NCI-H2107 treated with DMSO at 0.1 percent for 48 hours (cell line): Measurements from ENCODE around the gene TMBIM4.
"Not testable (repeated sequence)": the region's sequence is repeated elsewhere in the genome, so short reads cannot be mapped to it uniquely, and the experiment has no call there.

ENCODE experiments used
- DNase-seq: peaks from one replicate; lab custom pipeline; 2025; ENCODE audit not compliant: unreplicated experiment; lab: John Stamatoyannopoulos, UW

Gene TMBIM4, protein sequence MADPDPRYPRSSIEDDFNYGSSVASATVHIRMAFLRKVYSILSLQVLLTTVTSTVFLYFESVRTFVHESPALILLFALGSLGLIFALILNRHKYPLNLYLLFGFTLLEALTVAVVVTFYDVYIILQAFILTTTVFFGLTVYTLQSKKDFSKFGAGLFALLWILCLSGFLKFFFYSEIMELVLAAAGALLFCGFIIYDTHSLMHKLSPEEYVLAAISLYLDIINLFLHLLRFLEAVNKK

DNA sequence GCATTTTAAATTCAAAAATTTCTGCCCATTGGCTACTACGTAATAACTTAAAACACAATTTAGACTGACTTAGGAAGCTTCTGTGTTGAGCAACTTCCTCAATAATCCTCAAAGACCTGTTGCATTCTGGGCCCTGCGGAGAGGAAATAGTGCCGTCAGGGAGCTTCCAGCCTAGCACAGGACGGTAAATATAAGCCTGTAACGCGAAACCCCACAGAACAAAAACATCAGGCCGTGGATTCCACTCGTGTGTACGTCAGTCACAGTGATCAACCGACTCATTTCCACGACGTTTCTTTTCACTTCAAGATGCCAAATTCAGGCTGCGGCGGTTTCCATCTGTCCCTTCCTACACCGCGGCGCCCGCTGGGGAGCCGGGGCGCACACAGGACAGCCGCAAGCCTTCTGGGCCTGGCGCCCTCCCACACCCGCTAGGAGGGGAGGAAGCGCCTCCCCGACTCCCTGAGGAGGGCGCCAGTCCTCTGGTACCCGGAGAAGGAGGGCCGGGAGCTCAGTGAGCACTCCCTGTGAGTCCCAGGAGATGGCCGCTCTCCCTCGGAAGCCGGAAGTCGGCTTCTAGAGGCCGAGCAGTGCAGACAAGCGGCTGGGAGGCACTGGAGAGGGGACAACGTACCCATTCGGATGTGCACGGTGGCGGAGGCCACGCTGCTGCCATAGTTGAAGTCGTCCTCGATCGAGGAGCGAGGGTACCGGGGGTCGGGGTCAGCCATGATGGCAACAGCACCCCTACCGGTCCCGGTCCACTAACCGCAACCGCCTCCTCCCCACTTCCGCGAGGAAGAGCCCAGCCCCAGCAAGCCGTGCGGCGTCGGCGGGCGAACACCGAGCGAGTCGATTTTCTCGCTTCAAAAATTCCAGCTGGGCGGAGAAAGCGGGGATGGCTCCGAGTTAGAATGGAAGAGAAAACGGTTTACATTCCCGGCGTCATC, at the start of gene TMBIM4:
TSS of gene TMBIM4 (minus strand) at position 776 of the 950 bp plus-strand sequence. CDS start at position 731, 45 bp downstream.
- peak; percentile 94 for DNase-seq

DNA sequence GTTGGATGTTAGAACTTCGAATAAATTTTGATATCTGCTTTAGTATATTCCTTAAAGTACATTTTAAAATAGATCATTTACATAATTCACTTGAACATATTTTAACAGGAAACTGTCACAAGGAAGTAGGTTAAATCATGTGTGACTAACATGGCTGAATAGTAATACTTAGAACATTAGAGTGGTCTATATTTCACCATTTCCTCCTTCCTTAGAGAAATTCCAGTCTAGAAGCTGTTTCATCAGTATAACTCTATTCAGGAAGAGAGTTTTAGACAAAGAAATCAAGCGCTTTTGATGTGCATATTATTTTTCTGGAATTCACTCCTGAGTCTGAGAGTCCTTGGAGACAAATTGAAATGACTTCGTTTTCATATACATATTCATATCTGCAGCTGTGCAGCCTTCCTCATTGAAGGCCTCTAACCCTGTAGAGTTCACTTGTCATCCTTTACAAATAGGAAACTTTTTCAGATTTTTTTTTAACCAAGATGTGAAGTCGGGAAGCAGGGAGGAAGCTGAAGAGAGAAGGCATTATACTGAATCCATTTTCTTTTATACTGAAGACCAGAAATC, 47.6 kb upstream of the TMBIM4 start:
- no peak for DNase-seq

DNA sequence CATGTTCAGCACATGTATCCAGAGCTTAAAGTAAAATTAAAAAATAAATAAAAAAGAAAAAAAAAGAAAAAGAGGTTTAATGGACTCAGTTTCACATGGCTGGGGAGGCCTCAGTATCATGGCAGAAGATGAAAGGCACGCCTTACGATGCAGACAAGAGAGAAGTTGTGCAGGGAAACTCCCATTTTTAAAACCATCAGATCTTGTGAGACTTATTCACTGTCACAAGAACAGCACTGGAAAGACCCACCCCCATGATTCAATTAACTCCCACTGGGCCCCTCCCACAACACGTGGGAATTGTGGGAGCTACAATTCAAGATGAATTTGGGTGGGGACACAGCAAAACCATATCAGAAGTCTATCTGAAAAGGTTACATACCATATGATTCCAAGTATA, 43.2 kb upstream of the TMBIM4 start:
- not testable (repeated sequence) for DNase-seq

DNA sequence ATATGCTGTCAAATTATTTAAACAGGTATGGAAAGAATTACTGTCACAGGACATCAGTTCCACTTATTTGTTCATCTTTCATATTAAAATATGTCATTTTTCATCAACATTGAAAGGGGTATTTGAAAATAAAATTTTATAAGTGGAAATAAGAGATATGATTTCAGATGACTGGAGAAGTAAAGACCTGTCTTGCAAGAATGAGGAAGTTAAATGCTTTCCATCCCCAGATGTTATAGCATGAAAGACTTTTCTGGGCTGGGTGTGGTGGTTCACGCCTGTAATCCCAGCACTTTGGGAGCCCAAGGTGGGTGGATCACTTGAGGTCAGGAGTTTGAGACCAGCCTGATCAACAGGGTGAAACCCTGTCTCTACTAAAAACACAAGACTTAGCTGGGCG, 41.8 kb upstream of the TMBIM4 start:
- DNase-seq, result not testable (repeated sequence)

DNA sequence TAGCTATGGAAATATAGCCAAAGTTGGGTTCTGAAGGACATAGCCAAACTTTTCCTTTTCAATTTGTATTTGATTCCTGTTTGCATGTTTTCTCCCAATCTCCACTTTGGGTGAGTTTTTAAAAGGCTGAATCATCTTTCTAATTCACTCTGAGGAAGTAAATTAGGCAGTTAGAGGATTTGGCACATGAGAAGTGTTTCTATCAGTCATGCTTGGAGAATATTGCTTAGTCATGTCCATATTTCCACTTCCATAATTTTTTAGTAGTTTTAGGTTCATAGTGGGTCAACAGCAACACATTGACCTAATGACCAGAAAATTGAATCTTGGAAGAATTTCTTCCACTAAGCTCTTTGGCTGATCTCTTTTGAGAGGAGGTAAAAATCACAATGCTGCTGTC, 41.0 kb upstream of the TMBIM4 start:
- no peak for DNase-seq

DNA sequence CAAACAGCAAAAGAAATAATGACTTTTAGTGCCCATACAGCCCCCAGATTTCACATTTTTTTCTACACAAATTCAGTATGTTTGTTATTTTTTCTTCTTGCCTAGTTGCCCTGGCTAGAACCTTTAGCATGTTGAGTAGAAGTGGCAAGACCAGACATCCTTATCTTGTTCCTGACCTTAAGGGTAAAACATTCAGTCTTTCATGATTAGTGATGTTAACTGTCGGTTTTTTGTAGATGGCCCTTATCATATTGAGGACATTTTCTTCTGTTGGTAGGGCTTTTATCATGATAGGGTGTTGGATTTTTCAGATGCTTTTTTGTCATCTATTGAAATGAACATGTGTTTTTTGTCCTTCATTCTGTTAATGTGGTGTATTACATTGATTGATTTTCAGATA, 36.3 kb upstream of the TMBIM4 start:
- DNase-seq, result no peak

DNA sequence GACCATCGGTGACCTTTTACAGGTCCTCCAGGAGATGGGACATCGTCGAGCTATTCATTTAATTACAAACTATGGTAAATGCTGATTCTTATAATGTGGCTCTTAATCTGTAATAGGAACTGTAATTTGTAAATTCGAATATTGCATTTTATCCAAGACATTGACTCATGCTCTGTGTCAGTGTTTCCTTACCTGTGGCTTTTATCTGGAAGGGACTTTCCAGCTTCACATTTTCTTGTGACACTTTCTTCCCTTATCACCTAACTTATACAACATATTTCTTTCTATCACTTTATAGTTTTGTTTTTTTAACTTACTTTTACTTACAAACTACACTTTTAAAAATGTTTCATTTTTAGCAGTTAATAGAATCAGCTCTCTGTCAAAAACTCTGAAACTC, 34.0 kb upstream of the TMBIM4 start:
- DNase-seq, result no peak

DNA sequence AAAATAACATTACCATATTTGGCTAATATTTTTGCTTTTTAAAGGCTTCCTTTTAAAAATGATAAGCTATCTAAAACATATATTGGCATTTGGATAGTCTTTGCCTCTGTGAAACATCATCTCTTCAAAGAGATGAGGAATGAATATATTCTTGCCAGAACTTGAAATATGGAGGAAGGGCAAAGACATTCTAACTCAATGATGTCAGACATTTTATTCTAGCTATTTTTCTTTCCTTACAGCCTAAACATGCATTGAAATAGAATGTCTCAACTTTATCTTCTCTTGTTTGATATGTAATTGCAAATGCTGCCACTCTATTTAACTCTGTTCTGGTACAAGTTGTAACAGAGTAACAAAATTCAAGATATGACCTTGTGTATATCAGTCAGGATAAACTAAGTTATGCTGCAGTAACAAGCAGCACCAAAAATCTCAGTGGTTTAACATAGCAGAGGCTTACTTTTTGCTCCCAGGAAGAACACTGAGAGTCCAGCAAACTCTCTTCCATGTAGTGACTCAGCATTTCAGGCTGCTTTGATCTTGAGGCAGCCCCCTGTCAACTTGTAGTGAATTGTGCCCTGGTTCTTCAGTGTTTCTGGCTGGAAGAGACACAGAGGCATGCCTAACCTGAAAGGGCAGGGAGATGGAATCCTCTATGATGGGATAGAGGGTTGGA, 30.2 kb upstream of the TMBIM4 start:
- no peak for DNase-seq

DNA sequence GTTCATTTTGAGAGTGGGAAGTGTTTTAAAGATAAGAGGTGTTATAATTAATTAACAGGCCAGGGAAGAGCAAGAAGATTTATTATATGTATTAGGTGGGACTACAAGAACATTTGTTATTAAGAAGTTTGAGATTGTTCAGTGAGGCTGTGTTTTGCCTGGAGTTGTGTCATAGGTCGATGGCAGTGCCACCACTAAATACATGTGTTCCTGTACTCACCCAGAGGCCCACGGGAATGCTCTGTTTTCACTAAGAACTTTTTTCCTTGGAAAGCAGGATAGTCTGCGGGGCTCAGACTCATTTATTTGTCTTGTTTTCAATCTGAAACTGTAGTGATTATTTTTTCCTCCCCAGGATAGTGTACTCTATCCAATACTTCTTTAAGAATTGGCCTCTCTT, 29.3 kb upstream of the TMBIM4 start:
- DNase-seq, result no peak

DNA sequence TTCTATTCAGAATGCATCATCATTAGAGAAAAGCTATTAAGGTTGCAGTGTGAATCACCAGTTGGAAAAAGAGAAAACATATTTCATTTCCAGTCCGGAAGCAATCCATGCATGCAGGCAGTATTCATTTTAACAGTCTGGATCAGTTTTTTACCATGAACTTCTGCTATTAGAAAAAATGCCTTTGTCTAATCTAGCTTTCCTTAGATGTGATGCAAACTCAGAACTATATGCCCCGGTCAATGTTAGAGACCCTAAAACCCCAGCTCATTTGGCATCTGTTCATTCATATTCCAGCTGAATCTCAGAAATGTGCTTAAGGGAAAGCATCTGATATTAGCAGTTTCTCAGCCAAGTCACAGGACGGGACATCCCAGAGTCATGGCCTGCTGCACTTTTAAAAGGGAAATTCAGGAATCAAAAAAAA, 27.7 kb upstream of the TMBIM4 start:
- no peak for DNase-seq

DNA sequence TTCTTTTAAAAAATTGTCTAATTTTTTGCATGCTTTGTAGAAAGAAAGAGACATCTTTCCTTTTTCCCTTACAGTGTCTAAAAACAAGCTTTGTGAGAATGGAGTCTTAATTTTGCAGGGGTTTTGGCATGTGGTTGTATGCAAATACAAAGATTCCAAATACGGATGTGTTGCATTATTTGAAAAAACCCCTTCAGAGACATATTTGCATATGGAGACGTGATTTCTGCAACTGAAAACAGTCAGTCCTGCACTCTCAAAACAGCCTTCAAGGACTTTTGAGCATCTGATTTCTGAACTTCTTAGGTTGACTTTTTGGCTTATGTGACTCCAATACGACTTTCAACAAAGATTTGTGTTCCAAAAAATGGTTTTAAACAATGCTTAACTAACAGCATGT, 27.0 kb upstream of the TMBIM4 start:
- DNase-seq, result no peak

DNA sequence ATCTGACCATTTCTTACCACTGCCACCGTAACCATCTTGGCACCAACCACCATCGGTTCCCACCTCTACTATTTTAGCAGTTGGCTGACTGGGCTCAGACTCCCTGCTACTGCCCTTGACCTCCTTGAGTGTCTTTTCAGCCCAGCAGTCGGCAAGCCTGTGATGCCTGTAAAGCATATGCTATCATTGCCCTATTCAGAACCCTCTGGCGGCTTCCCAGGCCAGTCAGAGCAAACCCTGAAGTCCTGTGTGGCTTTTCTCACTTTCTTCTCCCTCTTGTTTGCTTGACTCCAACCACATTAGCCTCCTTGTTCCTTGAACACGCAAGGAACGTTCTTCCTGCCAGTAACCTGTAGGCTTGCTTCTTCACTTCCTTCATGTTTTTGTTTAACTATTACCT, 25.4 kb upstream of the TMBIM4 start:
- DNase-seq, result no peak

DNA sequence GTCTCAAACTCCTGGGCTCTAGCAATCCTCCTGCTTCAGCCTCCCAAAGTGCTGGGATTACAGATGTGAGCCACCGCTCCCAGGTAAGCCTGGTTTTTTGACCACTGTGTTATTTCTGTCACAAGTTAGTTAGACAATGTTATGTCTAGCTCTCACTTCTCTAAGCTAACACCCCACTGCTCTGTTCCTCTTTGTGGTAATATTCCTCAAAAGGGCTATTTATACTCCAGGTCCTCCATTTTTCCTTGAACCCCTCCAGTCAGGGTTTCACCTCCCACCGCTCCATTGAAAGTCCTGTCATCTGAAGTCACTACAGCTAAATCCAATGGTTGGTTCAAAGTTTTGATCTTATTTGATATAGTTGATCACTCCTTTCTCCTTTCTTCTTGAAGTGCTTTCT, 24.3 kb upstream of the TMBIM4 start:
- no peak for DNase-seq

DNA sequence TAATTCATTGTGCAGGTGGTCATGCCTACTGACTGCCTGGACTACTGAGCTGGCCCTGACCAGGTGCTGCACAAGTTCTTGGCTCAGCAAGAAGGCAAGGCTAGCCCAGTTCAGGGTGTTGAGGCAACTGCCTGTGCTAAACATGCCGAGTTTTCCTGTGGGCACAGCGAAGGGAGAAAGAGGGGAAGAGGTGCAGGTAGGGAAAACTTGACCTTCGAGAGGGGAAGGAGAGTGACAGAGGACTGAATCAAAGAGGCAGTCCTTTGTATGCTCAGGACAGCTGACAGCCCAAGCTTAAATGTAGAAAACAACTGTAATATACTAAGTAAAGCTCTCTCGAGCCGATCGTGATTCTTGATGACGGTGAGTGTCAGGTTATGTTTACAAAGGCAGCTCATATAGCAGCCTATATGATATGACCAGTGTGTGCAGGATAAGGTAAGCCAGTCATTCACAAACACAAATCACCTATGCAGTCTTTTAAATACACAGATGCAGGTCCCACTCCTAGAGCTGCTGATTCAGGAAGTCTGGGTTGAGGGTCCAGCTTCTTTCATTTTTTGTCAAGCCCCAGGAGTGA, 21.8 kb upstream of the TMBIM4 start:
- DNase-seq, result peak; percentile 90

DNA sequence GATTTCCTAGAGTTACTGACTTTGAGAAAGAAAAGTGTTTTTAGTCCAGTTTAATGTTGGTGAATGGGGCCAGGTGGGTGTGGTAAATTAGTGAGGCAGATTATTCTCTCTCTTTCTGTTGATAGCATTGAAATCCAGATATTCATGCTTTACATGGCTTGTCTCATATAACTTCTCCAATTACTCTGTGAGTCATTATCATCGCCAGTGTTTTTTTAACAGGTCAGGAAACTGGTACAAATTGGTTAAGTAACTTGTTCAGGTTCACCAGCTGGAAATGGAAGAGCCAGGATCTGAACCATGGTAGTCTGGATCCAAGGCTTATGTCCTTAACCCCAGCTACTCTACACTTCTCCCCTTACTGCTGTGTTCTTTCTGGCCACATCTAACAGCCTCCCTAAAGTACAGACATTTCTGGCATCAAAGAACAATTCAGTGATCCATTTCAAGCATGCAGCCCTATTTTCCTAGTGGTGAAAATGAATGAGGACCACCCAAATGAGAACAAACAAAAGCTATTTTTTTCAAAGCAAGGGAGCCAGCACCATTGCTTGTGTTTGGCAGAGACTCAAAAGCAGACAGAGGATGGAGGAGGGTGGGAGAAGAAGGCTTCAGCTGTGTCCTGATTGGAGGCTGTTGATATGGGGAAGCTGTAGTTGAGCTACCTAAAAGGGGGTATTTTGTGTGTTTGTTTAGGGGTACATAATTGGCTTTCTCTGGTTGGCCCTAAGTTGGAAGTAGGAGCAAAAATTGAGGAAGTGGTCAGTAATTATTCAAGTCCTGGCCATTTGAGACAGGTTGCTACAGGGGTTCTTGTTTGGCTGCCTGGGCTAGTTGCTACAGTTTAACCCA, 20.9 kb upstream of the TMBIM4 start:
- DNase-seq, result peak; percentile 40

DNA sequence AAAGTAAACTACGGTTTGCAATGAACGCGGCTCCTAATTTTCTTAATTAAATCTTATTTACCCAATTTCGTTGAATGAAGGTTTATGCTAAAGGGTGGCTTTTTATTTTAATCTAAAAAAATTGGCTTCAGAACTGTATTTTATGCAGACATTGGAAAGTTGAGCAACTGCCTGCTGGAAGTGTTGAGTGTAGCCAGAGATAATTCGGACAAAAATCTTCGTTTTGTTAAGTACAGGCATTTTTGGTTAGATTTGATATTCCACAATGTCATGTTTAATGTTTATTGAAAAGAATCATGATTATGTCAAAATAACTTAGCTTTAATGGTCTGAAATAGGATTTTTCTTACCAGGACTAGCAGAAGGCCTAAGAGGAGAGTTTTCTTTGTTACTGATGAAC, 20.1 kb upstream of the TMBIM4 start:
- peak; percentile 35 for DNase-seq

DNA sequence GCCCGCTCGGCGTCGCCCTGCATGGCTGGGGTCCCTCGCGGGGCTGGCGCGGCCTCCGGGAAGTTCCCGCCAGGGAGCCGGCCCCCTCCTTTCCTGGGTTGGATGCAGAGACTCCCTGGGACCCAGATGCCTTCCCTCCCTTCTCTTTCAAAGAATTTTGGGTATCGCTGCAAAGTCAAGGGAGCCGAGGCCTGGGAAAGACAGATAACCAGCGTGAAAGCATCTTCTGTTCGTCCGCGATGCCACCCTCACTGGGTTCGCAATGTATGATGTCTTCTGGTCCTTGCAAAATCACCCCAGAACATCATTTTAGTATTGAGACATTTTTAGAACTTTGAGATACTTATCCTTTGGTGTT, 19.7 kb upstream of the TMBIM4 start:
- DNase-seq, result no peak

DNA sequence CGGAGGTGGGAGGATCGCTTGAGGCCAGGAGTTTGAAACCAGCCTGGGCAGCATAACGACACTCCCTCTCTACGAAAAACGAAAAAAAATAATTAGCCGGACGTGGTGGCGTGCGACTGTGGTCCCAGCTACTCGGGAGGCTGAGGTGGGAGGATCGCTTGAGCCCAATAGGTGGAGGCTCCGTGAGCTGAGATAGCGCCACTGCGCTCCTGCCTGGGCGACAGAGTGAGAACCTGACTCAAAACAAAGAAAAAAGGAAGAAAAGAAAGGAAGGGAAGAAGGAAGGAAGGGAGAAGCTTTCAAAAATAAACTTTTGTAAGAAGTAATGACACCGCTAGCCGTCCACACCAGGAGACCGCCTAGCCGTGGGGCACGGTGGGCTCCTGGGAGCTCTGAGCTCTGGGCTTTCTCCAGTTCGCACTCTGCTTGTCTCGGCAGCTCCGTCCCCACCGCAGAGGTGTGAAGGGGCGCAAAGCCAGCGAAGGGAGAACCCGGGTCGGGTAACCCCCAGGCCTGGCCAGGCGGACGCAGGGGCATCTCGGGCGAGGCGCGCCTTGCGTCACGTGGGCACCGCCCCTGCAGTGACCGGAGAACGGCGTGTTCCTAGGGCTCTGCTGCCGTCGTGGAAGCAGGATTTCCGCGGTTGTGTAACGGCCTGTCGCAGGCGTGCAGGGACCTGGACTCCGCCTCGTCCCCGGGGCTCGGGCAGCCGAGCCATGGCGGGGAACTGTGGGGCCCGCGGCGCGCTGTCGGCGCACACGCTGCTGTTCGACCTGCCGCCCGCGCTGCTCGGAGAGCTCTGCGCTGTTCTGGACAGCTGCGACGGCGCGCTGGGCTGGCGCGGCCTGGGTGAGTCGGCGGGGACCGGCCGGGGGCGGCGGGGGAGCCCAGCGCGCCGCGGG, 19.0 kb upstream of the TMBIM4 start, which contains the start of gene IRAK3:
TSS of gene IRAK3 (plus strand) at position 631 of the 902 bp plus-strand sequence. CDS start at position 717, 86 bp downstream.
- peak; percentile 20 for DNase-seq

DNA sequence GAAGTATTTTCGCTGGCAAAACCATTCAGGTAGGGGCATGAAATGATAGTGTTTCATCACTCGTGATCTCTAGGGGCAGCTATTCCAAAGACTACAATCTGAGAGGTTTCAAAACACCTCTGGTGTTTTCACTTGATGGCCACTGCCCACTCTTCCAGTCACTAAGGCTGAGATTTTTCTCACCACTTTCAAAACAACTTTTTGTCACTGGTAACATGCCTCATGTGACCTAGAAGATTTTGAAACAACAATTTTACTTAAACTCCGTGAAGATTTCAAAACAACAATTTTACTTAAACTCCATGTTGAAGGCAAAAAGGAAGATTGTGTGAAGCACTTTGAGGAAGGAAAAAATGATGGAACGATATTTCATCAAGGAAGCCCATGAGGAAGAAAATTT, 18.0 kb upstream of the TMBIM4 start:
- no peak for DNase-seq
